Measurements from ENCODE around the gene MICAL3.

The MICAL3 gene

DNA sequence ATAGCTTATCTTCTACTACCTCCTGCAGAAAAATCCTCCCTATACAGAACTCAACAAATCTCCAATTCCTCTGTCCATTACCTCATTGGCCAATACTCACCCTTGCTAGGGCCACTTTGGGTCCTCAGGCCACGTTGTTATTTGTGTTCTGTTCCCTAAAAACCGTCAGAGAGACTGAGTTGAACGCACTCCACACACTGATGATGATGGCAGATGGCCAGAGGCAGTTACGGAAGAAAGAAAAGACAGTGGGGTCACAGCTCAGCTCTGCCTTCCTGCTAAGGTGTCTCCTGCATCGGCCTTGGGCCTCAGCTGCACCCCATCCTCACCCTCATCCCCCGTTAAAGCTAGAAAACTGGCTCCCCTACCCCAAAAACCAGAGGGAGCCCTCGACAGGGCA, 66.2 kb downstream of the MICAL3 start:
- Histone ChIP-seq H3K36me3 (replicated peaks; ENCODE audit: low read depth, low read length) (peaks cover 43% of the 10 kb centered on the region), H3K9me3 (ENCODE audit: insufficient read depth, low read length) (no peaks in the 10 kb centered on the region), H3K27ac (ENCODE audit: low read length) (no peak overlapping the region), H3K4me1 (ENCODE audit: low read length) (no peaks in the 10 kb centered on the region), H3K27me3 (ENCODE audit: low read depth, low read length) (no peaks in the 10 kb centered on the region), H3K4me3 (ENCODE audit: low read length) (no peak overlapping the region), H3K4me2 (ENCODE audit: low read length) (no peak overlapping the region), H4K20me1 (ENCODE audit: insufficient read depth, low read length) (peaks cover 94% of the 10 kb centered on the region), H3K79me2 (ENCODE audit: low read length) (peaks cover 97% of the 10 kb centered on the region), H3K9ac (ENCODE audit: low read length) (no peak overlapping the region), H2AFZ (ENCODE audit: low read depth, low read length) (no peak overlapping the region)
- TF ChIP-seq, protein P1, sequence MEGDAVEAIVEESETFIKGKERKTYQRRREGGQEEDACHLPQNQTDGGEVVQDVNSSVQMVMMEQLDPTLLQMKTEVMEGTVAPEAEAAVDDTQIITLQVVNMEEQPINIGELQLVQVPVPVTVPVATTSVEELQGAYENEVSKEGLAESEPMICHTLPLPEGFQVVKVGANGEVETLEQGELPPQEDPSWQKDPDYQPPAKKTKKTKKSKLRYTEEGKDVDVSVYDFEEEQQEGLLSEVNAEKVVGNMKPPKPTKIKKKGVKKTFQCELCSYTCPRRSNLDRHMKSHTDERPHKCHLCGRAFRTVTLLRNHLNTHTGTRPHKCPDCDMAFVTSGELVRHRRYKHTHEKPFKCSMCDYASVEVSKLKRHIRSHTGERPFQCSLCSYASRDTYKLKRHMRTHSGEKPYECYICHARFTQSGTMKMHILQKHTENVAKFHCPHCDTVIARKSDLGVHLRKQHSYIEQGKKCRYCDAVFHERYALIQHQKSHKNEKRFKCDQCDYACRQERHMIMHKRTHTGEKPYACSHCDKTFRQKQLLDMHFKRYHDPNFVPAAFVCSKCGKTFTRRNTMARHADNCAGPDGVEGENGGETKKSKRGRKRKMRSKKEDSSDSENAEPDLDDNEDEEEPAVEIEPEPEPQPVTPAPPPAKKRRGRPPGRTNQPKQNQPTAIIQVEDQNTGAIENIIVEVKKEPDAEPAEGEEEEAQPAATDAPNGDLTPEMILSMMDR (IDR thresholded peaks at IDR 0.05; ENCODE audit: low read depth, low read length), result no peak
- TF ChIP-seq EZH2phosphoT487 (IDR thresholded peaks at IDR 0.05; ENCODE audit: low read depth), result no peak

DNA sequence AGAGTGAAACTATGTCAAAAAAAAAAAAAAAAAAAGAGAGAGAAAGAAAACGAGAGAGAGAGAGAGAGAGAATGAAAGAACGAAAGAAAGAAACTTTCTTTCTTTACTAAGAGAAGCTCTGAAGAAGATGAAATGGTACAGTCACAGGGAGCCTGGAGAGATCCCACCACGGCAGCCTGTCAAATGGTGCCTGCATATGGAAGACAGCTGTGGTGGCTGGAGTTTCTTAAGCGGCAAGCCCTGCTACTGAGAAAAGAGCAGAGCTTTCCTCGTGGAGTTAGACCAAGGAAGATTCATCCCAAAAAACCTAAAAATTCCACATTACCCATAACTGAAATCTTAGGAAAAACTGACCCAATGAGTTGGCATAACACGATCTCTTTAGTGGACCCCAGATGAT, 66.7 kb downstream of the MICAL3 start:
- no peaks in the 10 kb centered on the region for H3K27me3 ChIP-seq (ENCODE audit: low read depth, low read length)
- H3K9me3 ChIP-seq (ENCODE audit: insufficient read depth, low read length), result no peaks in the 10 kb centered on the region
- peaks cover 47% of the 10 kb centered on the region for H3K36me3 ChIP-seq (replicated peaks; ENCODE audit: low read depth, low read length)
- TF ChIP-seq EZH2phosphoT487 (IDR thresholded peaks at IDR 0.05; ENCODE audit: low read depth), result no peak
- TF ChIP-seq, protein P1 (IDR thresholded peaks at IDR 0.05; ENCODE audit: low read depth, low read length), result no peak
- H3K79me2 ChIP-seq (ENCODE audit: low read length), result peaks cover 97% of the 10 kb centered on the region
- no peaks in the 10 kb centered on the region for H3K4me1 ChIP-seq (ENCODE audit: low read length)
- H2AFZ ChIP-seq (ENCODE audit: low read depth, low read length), result no peak overlapping the region
- no peak overlapping the region for H3K27ac ChIP-seq (ENCODE audit: low read length)
- no peak overlapping the region for H3K4me2 ChIP-seq (ENCODE audit: low read length)
- H3K4me3 ChIP-seq (ENCODE audit: low read length), result no peak overlapping the region
- peaks cover 94% of the 10 kb centered on the region for H4K20me1 ChIP-seq (ENCODE audit: insufficient read depth, low read length)
- no peak overlapping the region for H3K9ac ChIP-seq (ENCODE audit: low read length)

DNA sequence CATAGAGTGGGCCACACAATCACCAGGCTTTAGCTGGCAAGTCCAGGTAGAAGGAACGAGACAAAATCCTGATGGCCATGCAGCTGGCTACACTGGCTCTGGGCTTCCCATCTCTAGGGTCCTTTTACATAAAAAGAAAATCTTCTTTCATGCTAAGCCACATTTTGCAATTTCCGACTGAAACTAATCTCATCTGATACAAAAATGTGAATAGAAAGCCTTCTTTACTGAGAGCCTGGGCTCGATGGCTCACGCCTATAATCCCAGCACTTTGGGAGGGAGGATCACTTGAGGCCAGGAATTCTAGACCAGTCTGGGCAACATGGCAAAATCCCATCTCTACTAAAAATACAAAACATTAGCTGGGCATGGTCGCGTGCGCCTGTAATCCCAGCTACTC, 67.2 kb downstream of the MICAL3 start:
- no peak overlapping the region for H2AFZ ChIP-seq (ENCODE audit: low read depth, low read length)
- H3K79me2 ChIP-seq (ENCODE audit: low read length), result peaks cover 97% of the 10 kb centered on the region
- no peak overlapping the region for H3K27ac ChIP-seq (ENCODE audit: low read length)
- H3K4me2 ChIP-seq (ENCODE audit: low read length), result no peak overlapping the region
- no peaks in the 10 kb centered on the region for H3K27me3 ChIP-seq (ENCODE audit: low read depth, low read length)
- no peaks in the 10 kb centered on the region for H3K4me1 ChIP-seq (ENCODE audit: low read length)
- H3K4me3 ChIP-seq (ENCODE audit: low read length), result no peak overlapping the region
- H3K9ac ChIP-seq (ENCODE audit: low read length), result no peak overlapping the region
- peaks cover 45% of the 10 kb centered on the region for H3K36me3 ChIP-seq (replicated peaks; ENCODE audit: low read depth, low read length)
- peaks cover 94% of the 10 kb centered on the region for H4K20me1 ChIP-seq (ENCODE audit: insufficient read depth, low read length)
- no peaks in the 10 kb centered on the region for H3K9me3 ChIP-seq (ENCODE audit: insufficient read depth, low read length)
- TF ChIP-seq EZH2phosphoT487 (IDR thresholded peaks at IDR 0.05; ENCODE audit: low read depth), result no peak
- TF ChIP-seq, protein P1 (IDR thresholded peaks at IDR 0.05; ENCODE audit: low read depth, low read length), result no peak

DNA sequence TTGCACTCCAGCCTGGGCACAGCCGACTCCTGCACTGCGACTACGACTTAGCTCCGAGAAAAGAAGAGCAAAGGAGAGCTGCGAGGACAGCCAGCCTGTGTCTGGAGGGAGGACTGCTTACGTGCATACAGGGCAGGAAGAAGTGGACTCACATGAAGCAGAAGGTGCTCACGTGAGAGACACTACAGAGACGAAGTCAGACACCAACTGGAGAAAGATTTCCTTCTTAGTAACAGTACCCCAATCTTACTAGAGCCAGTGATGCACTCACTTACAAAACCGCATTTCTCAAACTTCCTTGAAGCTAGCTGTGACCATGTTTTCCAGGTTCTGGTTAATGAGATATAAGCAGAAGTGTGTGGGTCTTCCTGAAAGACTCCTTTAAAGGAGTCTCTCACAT, 67.7 kb downstream of the MICAL3 start:
- H3K27me3 ChIP-seq (ENCODE audit: low read depth, low read length), result no peaks in the 10 kb centered on the region
- no peaks in the 10 kb centered on the region for H3K4me1 ChIP-seq (ENCODE audit: low read length)
- TF ChIP-seq, protein P1 (IDR thresholded peaks at IDR 0.05; ENCODE audit: low read depth, low read length), result no peak
- no peak for TF ChIP-seq EZH2phosphoT487 (IDR thresholded peaks at IDR 0.05; ENCODE audit: low read depth)
- H3K4me3 ChIP-seq (ENCODE audit: low read length), result no peak overlapping the region
- H3K27ac ChIP-seq (ENCODE audit: low read length), result no peak overlapping the region
- H4K20me1 ChIP-seq (ENCODE audit: insufficient read depth, low read length), result peaks cover 94% of the 10 kb centered on the region
- H3K9me3 ChIP-seq (ENCODE audit: insufficient read depth, low read length), result no peaks in the 10 kb centered on the region
- no peak overlapping the region for H2AFZ ChIP-seq (ENCODE audit: low read depth, low read length)
- H3K9ac ChIP-seq (ENCODE audit: low read length), result no peak overlapping the region
- H3K36me3 ChIP-seq (replicated peaks; ENCODE audit: low read depth, low read length), result peaks cover 42% of the 10 kb centered on the region
- H3K4me2 ChIP-seq (ENCODE audit: low read length), result no peak overlapping the region
- peaks cover 97% of the 10 kb centered on the region for H3K79me2 ChIP-seq (ENCODE audit: low read length)

Data from OCI-LY3 (cell line).